HG02798 (cell line): ENCODE data around the gene F10.

Experiments
- ATAC-seq: cut with Tn5 transposase; IDR thresholded peaks from one replicate; pipeline ENCODE4 v1.9.1; 2021; ENCODE audit warnings: mild to moderate bottlenecking; ENCODE audit not compliant: unreplicated experiment, poor library complexity

Gene F10

GRCh38 chr13:113164492-113164891, 41.9 kb downstream of the F10 start:
- ATAC-seq, result no peak

GRCh38 chr13:113166266-113166665, 43.7 kb downstream of the F10 start:
- ATAC-seq, result no peak

- ATAC-seq, result no peak
These were observed 44.1 kb downstream of the F10 start for GRCh38 chr13:113166681-113167080.

- ATAC-seq, result no peak
These were observed 44.6 kb downstream of the F10 start for GRCh38 chr13:113167155-113167554.

DNA sequence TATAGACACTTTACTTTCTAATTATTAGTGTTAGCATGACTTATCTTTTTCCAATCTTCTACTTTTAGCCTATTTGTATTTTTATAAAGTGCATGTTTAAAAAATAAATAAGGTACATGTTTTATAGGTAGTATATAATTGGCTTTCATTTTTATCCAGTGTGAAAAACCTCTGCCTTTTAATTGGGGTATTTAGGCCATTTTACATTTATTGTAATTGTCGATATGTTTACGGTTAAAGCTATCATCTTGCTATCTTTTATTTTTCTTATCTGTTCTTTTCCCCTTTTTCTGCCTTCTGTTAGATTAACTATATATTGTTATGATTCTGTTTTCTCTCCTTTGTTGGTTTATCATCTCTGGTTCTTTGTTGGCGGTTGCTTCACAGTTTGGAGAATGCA, 45.0 kb downstream of the F10 start:
- no peak for ATAC-seq

GRCh38 chr13:113168211-113168610, 45.6 kb downstream of the F10 start:
- no peak for ATAC-seq

DNA sequence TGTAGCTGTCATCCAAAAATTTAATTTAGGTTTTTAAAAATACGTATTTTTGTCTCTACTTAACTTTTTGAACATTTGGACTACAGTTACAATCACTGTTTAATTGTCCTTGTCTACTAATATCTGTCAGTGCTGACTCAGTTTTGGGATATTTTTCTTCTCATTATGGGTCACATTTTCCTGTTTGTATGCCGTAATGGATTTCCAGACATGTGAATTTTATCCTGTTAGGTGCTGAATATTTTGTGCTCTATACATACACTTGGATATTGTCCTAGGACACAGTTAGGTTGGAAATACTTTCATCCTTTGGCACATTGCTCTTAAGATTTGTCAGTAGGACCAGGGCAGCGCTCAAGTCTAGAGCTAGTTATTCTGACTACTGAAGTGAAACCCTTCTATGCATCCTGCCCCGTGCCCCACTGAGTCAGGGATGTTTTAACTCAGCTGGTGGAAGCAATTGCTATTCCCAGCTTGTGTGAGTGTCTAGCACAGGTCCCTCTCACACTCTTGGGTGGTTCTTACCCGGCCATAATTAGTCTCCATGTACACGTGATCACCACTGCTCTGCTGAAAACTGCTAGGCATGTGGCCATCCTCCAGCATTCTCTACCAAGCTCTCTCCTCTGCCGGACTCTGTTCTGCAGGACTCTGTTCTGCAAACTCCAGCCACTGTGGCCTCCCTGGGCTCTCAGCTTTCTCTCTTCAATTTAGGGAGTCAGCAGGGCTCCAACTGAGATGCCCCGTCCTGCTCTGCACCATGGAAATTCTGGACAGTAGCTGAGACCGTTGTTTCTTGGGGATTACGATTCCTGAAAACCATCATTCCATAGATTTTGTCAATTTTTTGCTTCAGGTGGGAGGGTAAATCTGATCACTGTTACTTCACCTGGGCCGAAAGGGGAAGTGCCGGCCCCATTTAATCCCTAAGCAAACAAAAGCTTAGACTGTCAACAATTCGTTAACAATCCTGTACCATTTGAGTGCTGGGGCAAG, 47.0 kb downstream of the F10 start:
- no peak for ATAC-seq

GRCh38 chr13:113170511-113170910, 47.9 kb downstream of the F10 start:
- no peak for ATAC-seq

- ATAC-seq, result no peak
These were observed 48.9 kb downstream of the F10 start for GRCh38 chr13:113171250-113172125.

- ATAC-seq, result no peak
These were observed 49.9 kb downstream of the F10 start for GRCh38 chr13:113172419-113172926.

GRCh38 chr13:113176280-113176679, 53.7 kb downstream of the F10 start:
- ATAC-seq, result no peak

DNA sequence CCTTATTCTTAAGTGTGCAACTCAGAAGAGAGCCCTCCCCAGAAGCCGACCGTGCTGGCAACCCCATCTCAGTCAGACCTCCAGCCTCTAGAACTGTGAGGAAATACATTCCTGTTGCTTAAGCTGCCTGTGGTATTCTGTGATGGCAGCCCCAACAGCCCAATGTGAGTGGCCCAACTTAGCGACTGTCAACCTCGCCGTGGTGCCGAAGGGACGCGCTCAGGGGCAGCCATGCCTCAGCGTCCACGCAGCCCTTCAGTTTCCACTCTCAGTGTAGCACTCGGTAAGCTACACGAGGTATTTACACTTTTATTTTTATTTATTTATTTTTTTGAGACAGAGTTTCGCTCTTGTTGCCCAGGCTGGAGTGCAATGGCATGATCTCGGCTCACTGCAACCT, 54.2 kb downstream of the F10 start:
- ATAC-seq, result no peak

GRCh38 chr13:113178070-113178895, 55.7 kb downstream of the F10 start:
- no peak for ATAC-seq

GRCh38 chr13:113178896-113179167, 56.2 kb downstream of the F10 start:
- no peak for ATAC-seq

DNA sequence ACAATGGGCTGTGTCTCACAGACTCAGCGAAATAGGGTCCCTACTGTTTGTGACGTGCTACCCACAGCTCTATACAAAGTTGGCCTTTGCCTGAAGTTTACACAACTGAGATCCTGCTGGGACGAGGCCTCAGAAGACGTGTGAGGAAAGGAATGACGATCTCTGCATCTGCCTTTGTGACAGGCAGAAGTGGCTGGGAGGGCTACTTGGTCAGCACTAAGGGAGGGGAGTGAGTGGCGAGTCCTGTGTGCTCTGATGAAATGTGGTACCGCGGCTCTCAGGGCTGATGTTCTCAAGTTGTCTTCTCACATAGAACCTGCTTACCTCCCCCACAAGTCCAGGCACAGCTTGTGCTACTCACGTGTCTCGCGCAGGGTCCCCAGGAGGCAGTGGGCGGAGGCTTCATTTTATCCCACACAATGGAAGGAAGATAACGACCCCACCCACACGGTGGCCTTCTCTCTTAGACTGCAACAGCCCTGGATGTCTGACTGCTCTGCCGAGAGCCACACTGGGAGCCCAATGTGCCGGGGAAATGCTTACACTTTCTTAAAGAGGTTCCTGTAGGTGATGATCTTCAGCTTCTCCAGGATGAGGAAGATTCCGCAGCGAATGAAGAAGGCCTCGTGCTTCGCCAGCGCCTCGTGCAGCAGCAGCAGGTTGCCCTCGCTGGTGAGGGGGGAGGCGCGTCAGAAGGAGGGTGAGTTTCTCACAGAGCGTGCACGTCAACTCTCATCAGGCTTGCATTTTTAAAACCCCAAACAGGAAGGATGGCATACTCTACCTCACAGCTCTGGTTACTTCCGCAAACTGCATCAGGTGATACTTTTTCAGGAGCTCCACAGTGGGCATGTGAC, 57.0 kb downstream of the F10 start:
- no peak for ATAC-seq

DNA sequence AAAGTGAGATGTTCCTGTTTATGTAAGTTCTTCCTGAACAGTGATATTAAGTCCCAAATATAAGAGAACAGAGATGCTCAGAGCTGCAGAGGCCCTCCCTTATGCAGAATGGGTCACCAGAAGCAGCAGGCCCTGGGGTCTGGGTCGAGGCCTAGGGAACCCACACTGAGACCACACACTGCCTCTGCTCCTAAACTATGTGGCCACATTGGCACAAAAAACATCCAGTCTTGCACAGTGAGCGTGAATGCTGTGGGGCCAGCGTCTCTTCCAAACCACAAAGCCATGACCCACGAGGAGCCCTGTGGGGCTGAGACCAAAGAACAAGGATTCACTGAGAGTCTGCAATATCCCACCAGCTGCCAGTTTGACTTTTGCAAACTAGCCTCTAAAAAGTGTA, 59.4 kb downstream of the F10 start:
- no peak for ATAC-seq

DNA sequence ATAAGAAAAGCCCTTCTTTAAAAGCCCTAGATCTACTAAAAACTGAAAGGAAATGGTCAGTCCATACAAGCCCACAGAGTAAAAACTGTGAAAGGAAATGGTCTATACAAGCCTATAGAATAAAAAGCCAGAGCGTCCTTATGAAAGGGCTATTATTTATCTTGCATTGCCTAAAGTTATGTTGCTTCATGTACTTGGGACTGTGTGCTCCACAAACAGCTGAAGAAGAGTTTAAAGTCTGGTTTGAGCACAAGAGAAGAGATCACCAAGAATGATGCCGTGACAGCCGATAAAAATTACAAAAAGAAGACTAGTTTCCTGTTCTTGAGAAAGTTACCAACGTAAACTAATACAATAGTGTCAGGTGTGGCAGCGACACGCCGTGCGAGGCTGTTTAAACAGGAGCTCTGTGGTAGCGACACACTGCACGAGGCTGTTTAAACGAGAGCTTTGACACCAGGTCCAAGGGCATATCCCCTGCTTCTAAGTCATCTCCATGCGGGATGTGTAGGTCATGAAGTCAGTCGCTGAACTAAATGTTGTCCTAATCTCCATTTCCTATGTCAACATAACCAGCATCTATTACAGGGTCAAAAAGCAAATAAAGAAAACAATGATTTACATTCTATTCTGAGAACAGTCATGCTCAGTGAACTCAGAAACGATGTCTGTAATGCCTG, 61.0 kb downstream of the F10 start:
- ATAC-seq, result no peak

DNA sequence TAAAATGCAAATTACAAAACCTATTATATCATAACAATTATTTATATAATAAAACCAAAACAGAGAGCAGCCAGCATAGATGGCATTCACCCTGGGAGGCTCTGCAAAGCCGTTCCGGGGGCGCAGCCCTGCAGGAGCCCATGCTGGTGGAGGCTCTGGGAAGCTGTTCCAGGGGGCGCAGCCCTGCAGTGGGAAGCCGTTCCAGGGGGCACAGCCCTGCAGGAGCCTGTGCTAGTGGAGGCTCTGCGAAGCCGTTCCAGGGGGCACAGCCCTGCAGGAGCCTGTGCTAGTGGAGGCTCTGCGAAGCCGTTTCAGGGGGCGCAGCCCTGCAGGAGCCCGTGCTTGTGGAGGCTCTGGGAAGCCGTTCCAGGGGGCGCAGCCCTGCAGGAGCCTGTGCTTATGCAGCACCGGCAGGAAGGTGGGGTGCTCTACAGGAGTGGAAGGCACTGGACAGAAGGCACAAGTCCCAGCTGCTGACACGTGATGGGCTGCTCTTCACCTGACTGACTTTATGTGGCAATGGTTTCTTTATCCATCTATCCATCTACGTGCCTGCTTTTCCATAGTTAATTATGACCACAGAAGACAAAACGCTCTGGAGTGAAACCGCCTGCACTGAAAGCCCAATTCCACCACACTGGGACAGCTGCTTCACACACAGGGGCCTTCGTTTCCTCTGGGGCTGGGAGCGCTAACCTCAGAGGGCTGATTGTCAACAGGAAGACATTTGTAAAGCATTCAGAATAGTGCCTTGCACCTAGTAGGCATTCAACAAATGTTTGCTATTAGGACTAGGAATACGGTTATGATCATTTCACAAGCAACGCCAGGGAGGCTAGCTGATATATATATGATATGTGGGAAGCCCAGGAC, 62.2 kb downstream of the F10 start:
- no peak for ATAC-seq
